Neural progenitor cell (in vitro differentiated cells): Measurements from ENCODE around the gene COL25A1.

Experiments
- CTCF ChIP-seq: fragments of 200-600 bp; sonication (generic); IDR thresholded peaks from 2 replicates; pipeline ENCODE4 v1.5.1; 2017; ENCODE audit warnings: antibody characterized with exemption, mild to moderate bottlenecking
- EZH2 ChIP-seq: fragments of 200-600 bp; sonication (generic); IDR thresholded peaks from 2 replicates; pipeline ENCODE4 v1.6.1; 2017; ENCODE audit warnings: antibody characterized with exemption, mild to moderate bottlenecking, moderate library complexity
- EZH2phosphoT487 ChIP-seq: fragments of 200-600 bp; sonication (generic); IDR thresholded peaks from 2 replicates; pipeline ENCODE4 v1.6.1; 2017; ENCODE audit warnings: antibody characterized with exemption

DNA sequence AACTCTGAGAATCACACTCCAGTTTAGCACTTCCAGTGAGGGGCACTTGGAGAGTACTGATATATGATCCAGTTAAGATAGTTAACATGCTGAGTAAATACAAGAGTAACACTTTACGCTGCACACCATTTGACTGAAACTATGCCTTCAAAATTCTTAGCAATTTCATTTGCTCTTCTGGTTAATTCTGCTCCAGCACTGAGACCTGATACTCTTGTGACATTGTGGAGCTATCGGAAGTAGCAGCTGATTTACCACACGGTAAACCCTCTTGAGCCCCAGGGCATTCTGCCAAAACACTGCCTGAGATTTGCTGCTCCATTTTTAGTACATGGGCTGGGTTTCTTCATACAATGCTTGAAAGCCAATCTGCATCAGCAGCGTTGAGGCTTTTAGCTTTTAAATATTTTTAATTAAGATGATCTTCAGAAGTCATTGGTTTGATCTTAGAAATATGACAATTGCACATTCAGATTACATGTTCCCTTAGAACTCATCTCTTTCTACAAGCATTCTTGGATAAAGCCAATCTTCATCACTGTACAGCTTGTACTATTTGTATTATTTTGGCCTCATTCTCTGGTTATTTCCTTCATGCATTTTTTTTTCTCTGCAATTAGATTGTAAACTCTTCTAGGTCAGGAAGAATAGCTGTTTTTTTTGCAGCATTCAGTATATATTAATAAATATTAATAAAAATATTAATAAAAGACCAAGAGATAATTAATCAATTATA is 471.8 kb downstream of the COL25A1 start:
- TF ChIP-seq CTCF, result no peak
- no peak for TF ChIP-seq EZH2
- no peak for TF ChIP-seq EZH2phosphoT487
